Stimulated activated CD4-positive, alpha-beta T cell treated with anti-CD3 and anti-CD28 coated beads, TNF-alpha, amount 100 ng/mL, for 48 hours (primary cell): ENCODE results near the gene PYGB.
"Not testable (repeated sequence)": the region's sequence is repeated elsewhere in the genome, so short reads cannot be mapped to it uniquely, and the experiment has no call there.

Source experiments
- DNase-seq, 3 donors: peaks; one replicate each; pipeline ENCODE4 v3.0.0-alpha.2; 2020; ENCODE audit warnings: low read depth in 3 of 3

Gene PYGB

DNA sequence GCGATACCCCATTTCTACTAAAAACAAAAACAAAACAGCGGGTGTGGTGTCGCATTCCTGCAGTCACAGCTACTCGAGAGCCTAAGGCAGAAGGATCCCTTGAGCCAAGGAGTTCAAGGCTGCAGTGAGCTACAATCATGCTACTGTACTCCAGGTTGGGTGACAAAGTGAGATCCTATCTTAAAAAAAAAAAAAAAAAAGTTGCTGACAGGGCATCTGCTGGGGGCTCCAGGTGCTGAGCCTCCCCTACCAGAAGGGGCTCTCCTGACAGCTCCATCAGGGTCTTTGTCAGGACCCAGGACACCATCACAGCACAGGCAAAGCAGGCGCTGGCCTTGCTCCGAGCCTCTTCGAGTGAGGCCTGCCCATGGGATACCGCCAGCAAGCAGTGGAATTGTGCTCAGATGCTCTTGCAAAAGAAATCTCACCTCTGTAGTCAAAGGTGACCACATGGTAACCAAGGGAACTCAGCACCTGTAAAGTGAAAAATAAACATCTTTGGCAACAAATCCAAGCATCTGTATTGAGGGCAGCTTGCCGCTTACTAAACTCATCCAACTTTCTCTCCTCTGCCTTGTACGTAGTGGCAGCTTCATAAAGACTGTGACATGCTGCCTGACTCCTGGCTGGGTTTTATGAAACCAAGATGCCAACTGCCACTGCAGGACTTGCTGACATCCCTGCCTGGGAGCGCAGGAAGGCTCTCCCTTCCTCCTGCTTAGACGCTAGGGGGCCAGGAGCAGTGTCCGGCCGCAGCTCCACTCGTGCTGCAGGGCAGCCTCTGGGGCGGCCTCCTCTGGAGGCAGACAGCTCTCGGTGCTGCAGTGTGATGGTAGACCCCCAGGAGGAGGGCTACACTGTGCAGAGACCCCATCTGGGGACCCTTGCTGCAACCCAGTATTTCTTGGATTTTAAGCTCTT is 66.9 kb downstream of the PYGB start:
- DNase-seq, result no peak

DNA sequence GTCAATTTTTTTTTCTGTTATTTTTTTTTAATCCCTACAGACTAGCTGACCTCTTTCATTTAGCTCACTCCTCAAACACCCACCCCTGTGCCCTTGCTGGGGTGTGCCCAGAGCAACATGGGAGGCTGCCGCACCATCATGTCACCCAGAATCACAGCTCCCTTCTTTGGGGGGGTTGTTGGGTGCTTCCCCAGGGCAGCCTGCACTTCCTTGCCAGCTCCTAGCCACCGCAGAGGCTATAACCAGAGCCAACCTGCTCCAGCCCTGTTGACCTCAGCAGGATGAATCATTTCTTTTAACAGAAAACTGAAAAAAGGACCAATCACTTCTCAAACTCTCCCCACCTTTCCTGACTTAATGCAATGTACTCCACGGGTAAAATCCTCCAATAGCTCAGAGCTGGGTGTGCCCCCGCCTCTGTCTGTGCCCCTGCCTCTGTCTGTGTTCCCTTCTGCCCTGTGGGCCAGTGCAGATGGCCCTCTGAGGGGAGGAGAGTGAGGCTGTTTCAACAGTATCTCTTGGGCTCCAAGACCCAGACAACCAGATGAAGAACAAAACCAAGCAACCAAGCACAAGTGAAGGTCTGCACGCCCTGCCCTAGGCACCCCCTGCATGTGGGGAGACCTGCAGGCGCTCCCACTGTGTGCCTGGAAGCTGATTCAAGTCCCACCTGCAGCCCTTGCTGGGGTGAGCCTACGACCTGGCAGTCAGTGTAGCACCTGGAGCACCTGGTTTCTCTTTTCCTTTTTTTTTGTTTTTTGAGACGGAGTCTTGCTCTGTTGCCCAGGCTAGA is 67.7 kb downstream of the PYGB start:
- DNase-seq, result no peak

DNA sequence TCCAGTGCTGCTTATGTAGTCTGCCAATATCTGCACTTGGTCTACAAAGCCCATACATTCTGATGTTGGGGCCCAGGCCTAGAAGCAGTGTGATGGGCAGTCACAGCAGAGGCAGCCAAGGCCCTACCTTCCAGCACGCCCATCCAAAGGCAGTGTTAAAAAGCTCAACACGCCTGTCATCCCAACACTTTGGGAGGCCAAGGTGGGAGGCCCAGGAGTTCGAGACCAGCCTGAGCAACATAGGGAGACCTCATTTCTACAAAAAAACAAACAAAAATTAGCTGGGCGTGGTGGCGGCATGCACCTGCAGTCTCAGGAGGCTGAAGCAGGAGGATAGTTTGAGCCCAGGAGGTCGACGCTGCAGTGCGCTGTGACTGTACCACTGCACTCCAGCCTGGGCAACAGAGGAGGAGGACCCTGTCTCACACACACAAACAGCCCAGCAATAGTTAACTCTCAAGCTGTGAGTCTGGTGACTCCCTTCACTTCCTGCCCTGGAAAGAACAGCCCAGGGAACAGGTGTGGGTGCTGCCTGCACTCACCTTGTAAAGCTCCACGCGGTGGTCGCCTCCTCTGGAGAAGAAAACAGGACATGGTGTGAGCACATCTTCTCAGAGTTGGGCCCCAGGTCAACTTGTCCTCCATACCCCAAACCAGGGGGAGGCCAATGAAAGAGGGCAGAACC is 68.8 kb downstream of the PYGB start:
- no peak for DNase-seq

GRCh38 chr20:25317351-25318075 is 69.6 kb downstream of the PYGB start:
- DNase-seq, result no peak

- DNase-seq, result no peak
Observed at GRCh38 chr20:25318471-25319240, 70.8 kb downstream of the PYGB start.

- no peak for DNase-seq
Observed at GRCh38 chr20:25319241-25320034, 71.6 kb downstream of the PYGB start.

DNA sequence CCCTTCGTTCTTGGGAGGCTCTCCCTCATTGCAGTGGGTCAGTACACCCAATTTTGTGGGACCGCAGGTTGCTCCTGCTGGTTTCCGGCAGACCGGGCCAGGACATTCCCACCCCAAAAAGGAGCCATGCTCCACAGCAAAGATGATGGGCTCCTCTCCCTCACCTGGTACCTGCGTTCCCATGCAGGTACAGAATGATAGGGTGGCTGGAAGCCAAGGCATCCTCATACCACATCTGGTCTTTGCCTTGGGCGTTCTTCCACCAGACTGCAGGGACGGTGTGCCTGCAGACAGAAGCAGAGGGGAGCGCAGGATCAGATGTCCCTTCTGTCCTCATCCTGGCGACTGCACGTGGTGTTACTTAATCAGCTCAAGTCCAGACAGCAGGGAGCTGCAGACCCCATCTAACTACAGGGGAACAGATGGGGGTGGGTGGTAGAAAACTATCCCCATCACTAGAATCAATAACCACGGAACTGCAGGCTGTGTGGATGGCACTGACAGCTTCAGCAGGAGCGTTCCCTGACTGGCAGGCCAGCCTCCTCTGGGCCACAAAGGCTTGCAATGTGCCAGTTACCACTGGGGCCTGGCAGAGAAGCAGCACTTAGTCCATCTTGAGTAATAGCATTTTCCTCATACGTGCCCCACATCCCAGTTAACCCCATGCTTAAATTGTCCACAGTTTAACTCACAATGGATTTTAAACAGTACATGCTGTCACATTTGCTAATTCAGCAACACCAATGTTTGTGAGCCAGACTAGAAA is 72.3 kb downstream of the PYGB start:
- no peak for DNase-seq

GRCh38 chr20:25321262-25321831 is 73.5 kb downstream of the PYGB start:
- DNase-seq, result no peak

DNA sequence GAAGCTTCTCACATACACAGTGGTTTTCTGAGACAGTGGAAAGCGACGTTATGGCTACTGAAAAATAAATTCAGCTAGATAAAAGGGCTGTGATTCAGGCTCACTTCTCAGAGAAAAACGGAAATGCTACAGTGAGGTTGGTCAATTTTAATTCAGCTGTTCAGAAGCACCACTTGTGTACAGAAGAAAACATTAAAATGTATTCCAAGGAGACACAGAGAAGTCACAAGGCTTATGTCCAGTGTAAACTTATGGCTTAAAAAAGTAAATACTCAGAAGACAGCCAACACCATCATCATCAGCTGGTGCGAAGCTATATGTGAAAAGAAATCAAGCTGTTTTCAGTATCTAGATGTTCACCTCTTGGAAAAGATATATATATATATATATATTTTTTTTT is 74.1 kb downstream of the PYGB start:
- no peak for DNase-seq

GRCh38 chr20:25323496-25324246 is 75.8 kb downstream of the PYGB start:
- DNase-seq, result no peak

- DNase-seq, result no peak
Observed at GRCh38 chr20:25324412-25324811, 76.5 kb downstream of the PYGB start.

DNA sequence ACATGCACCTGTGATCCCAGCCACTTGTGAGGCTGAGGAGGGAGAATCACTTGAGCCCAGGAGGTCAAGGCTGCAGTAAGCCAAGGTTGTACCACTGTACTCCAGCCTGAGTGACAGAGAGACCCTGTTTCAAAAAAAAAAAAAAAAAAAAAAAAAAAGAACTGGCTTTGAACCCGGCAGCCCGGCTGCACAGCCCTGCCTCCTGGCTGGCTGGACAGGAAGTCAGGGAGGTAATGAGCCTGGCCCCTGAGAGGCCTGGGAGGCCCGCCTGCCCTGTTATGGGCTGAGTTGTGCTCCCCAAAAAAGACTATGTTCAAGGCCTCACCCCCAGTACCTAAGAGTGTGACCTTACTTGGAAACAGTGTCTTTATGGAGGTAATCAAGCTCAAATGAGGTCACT is 77.2 kb downstream of the PYGB start:
- DNase-seq, result no peak

DNA sequence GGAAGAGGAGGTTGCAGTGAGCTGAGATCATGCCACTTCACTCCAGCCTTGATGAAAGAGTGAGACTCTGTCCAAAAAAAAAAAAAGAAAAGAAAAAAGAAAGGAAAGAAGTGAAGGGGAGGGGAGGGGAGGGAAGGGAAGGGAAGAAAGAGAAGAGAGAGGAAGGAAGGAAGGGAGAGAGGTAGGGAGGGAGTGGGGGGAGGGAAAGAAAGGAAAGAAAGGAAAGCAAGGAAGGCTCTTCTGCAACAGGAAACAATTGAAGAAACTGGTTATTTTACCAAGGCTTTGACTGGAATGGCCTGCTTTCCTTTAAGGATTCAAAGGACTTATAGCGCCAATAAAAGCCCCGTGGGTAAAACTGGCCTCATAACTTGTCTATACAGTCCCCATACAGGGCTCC is 78.1 kb downstream of the PYGB start:
- no peak for DNase-seq

DNA sequence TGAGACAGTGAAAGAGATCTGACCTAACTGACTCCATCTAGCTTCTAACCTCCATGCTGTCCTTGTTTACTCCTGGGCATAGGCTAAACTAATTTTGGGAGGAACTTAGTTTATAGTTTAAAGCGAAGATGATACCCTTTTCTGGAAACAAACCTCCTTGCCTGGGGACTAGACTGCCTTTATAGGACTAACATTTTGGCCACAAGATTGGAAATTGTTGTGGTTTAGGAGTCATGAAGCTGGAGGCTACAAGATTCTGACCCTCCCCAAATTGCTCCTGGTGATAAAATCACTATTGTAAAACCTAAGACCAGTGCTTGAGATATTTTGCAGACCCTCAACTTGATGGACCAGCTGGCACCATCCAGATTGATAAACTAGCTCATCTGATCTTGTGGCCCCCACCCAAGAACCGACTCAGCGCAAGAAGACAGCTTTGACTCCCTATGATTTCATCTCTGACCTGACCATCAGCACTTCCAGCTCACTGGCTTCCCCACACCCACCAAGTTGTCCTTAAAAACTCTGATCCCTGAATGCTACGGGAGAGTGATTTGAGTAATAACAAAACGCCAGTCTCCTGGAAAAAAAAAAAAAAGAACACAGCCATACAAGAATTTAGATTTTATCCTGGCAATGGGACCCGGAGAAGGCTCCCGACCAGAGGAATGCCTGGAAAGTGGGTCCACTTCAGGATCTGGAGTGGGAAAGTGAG is 79.8 kb downstream of the PYGB start:
- DNase-seq, result no peak

GRCh38 chr20:25328954-25329498 is 81.1 kb downstream of the PYGB start:
- DNase-seq, result no peak

DNA sequence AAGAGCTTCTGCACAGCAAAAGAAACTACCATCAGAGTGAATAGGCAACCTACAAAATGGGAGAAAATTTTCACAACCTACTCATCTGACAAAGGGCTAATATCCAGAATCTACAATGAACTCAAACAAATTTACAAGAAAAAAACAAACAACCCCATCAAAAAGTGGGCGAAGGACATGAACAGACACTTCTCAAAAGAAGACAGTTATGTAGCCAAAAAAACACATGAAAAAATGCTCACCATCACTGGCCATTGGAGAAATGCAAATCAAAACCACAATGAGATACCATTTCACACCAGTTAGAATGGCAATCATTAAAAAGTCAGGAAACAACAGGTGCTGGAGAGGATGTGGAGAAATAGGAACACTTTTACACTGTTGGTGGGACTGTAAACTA is 87.1 kb downstream of the PYGB start:
- DNase-seq, result not testable (repeated sequence)
